Ectodermal cell (in vitro differentiated cells): Measurements from ENCODE around the gene SCGB1D2. TPM values are rescaled to one million over a fixed set of nuclear protein-coding genes. Genes with fewer than 3 reads are reported as not detected.
"Not testable (repeated sequence)": the region's sequence is repeated elsewhere in the genome, so short reads cannot be mapped to it uniquely, and the experiment has no call there.

ENCODE experiments used
- H3K27ac ChIP-seq: 2 replicates; pipeline ENCODE4 v1.7.0; 2013; ENCODE audit warnings: mild to moderate bottlenecking, low read depth, low read length; ENCODE audit not compliant: insufficient read depth, poor library complexity, severe bottlenecking
- H3K27me3 ChIP-seq: 2 replicates; pipeline ENCODE4 v1.7.0; 2013; ENCODE audit warnings: mild to moderate bottlenecking, low read length; ENCODE audit not compliant: insufficient read depth, control insufficient read depth, poor library complexity, severe bottlenecking
- H3K36me3 ChIP-seq: one replicate; pipeline ENCODE4 v1.7.0; 2013; ENCODE audit warnings: low read length; ENCODE audit not compliant: control insufficient read depth, insufficient read depth
- H3K4me1 ChIP-seq: one replicate; pipeline ENCODE4 v1.7.0; 2013; ENCODE audit warnings: low read length; ENCODE audit not compliant: control insufficient read depth, insufficient read depth
- H3K4me3 ChIP-seq: 2 replicates; pipeline ENCODE4 v1.7.0; 2013; ENCODE audit warnings: low read depth, low read length, control low read depth; ENCODE audit not compliant: insufficient read depth
- H3K9me3 ChIP-seq: 2 replicates; pipeline ENCODE4 v1.7.0; 2013; ENCODE audit warnings: mild to moderate bottlenecking, low read length, moderate library complexity; ENCODE audit not compliant: control insufficient read depth
- WGBS, 2 experiments: methylation state at CpG; one replicate each; pipeline ENCODE4 v1.1.7; 2013; ENCODE audit warnings: missing lambda C conversion rate in 2 of 2; 5-methylcytosine and 5-hydroxymethylcytosine counted together
- polyA plus RNA-seq, 4 experiments: library from polyadenylated mRNA; stranded (reverse); fragments of 50-300 nt; gene quantifications; one replicate each; pipeline ENCODE4 v1.2.3, GENCODE V29; 2013

Gene SCGB1D2
- not detected for polyA plus RNA-seq (2013, experiment 1 of 4)
- not detected for polyA plus RNA-seq (2013, experiment 2 of 4)
- polyA plus RNA-seq (2013, experiment 3 of 4) = not detected
- polyA plus RNA-seq (2013, experiment 4 of 4) = not detected

GRCh38 chr11:62242021-62242420 lies at the start of gene SCGB1D2:
Gene SCGB1D2 (plus strand): TSS chr11:62242239. CDS start chr11:62242308, 69 bp downstream.
- Histone ChIP-seq H3K4me3 (no peak within 1 kb of the TSS), H3K27me3 (peaks cover 5% of the 10 kb centered on the region), H3K27ac (no peak within 1 kb of the TSS), H3K9me3 (no peaks in the 10 kb centered on the region), H3K4me1 (no peaks in the 10 kb centered on the region), H3K36me3 (no peaks in the 10 kb centered on the region)
- WGBS, 2 experiments = 38 to 49% methylated on average over 3 of the region's 3 CpGs

- H3K4me3 ChIP-seq = no peak overlapping the region
- no peaks in the 10 kb centered on the region for H3K36me3 ChIP-seq
- 80 to 84% methylated on average over 4 of the region's 4 CpGs for WGBS, 2 experiments
- peaks cover 6% of the 10 kb centered on the region for H3K4me1 ChIP-seq
- no peak overlapping the region for H3K27ac ChIP-seq
- H3K9me3 ChIP-seq = no peaks in the 10 kb centered on the region
- H3K27me3 ChIP-seq = no peaks in the 10 kb centered on the region
Observed at GRCh38 chr11:62193952-62194351, 48.1 kb upstream of the SCGB1D2 start.

GRCh38 chr11:62195010-62195409 lies 47.0 kb upstream of the SCGB1D2 start:
- not testable (repeated sequence) for H3K27ac ChIP-seq, H3K27me3 ChIP-seq, H3K4me1 ChIP-seq, H3K36me3 ChIP-seq, H3K4me3 ChIP-seq, H3K9me3 ChIP-seq
- WGBS, 2 experiments = 17 to 32% methylated on average over 3 to 4 of the region's 9 CpGs

GRCh38 chr11:62195945-62196344 lies 46.1 kb upstream of the SCGB1D2 start:
- no peaks in the 10 kb centered on the region for H3K36me3 ChIP-seq
- H3K4me3 ChIP-seq = no peak overlapping the region
- no peaks in the 10 kb centered on the region for H3K9me3 ChIP-seq
- peaks cover 6% of the 10 kb centered on the region for H3K4me1 ChIP-seq
- H3K27me3 ChIP-seq = no peaks in the 10 kb centered on the region
- no peak overlapping the region for H3K27ac ChIP-seq
- WGBS, 2 experiments = 85 to 87% methylated on average over 6 to 7 of the region's 7 CpGs

- 82 to 94% methylated on average over 2 of the region's 2 CpGs for WGBS, 2 experiments
- not testable (repeated sequence) for H3K27me3 ChIP-seq, H3K9me3 ChIP-seq, H3K36me3 ChIP-seq, H3K27ac ChIP-seq, H3K4me1 ChIP-seq, H3K4me3 ChIP-seq
Observed at GRCh38 chr11:62197400-62197799, 44.6 kb upstream of the SCGB1D2 start.

- H3K27me3 ChIP-seq = no peaks in the 10 kb centered on the region
- no peak overlapping the region for H3K27ac ChIP-seq
- H3K9me3 ChIP-seq = no peaks in the 10 kb centered on the region
- no peaks in the 10 kb centered on the region for H3K4me1 ChIP-seq
- H3K4me3 ChIP-seq = no peak overlapping the region
- 91 to 95% methylated on average over 2 of the region's 2 CpGs for WGBS, 2 experiments
- H3K36me3 ChIP-seq = no peaks in the 10 kb centered on the region
Observed at GRCh38 chr11:62201376-62201775, 40.7 kb upstream of the SCGB1D2 start.

- 91 to 92% methylated on average over 6 of the region's 6 CpGs for WGBS, 2 experiments
Observed at GRCh38 chr11:62202910-62203309, 39.1 kb upstream of the SCGB1D2 start.

GRCh38 chr11:62204430-62204829 lies 37.6 kb upstream of the SCGB1D2 start:
- no peak overlapping the region for H3K27ac ChIP-seq
- 89 to 97% methylated on average over 5 of the region's 5 CpGs for WGBS, 2 experiments
- no peaks in the 10 kb centered on the region for H3K27me3 ChIP-seq
- no peaks in the 10 kb centered on the region for H3K9me3 ChIP-seq
- no peak overlapping the region for H3K4me3 ChIP-seq
- H3K4me1 ChIP-seq = no peaks in the 10 kb centered on the region
- no peaks in the 10 kb centered on the region for H3K36me3 ChIP-seq

More at GRCh38 chr11:62202910-62203309, 39.1 kb upstream of the SCGB1D2 start:
- H3K9me3 ChIP-seq = no peaks in the 10 kb centered on the region
- no peaks in the 10 kb centered on the region for H3K36me3 ChIP-seq
- no peaks in the 10 kb centered on the region for H3K27me3 ChIP-seq
- no peaks in the 10 kb centered on the region for H3K4me1 ChIP-seq
- no peak overlapping the region for H3K27ac ChIP-seq
- H3K4me3 ChIP-seq = no peak overlapping the region

- H3K9me3 ChIP-seq = no peaks in the 10 kb centered on the region
- H3K27ac ChIP-seq = no peak overlapping the region
- no peaks in the 10 kb centered on the region for H3K27me3 ChIP-seq
- H3K36me3 ChIP-seq = no peaks in the 10 kb centered on the region
- H3K4me1 ChIP-seq = no peaks in the 10 kb centered on the region
- WGBS, 2 experiments = 95 to 97% methylated on average over 7 of the region's 7 CpGs
- H3K4me3 ChIP-seq = no peak overlapping the region
Observed at GRCh38 chr11:62205441-62205840, 36.6 kb upstream of the SCGB1D2 start.

- 86 to 87% methylated on average over 12 of the region's 12 CpGs for WGBS, 2 experiments
- H3K4me1 ChIP-seq, H3K27ac ChIP-seq, H3K9me3 ChIP-seq, H3K36me3 ChIP-seq, H3K27me3 ChIP-seq, H3K4me3 ChIP-seq: not testable (repeated sequence)
Observed at GRCh38 chr11:62206276-62207066, 35.6 kb upstream of the SCGB1D2 start.
